ENCODE results near the gene ABCF1. TPM values are rescaled to one million over a fixed set of nuclear protein-coding genes. Genes with fewer than 3 reads are reported as not detected.

ABCF1 gene
- polyA plus RNA-seq, 1 donor from 2014 or later: 19.5 TPM

GRCh38 chr6:30626484-30627366, 55.5 kb downstream of the ABCF1 start, which contains the start of gene ATAT1:
TSS of gene ATAT1 (plus strand) at chr6:30626874.
- H3K27ac ChIP-seq (ENCODE audit: low read length): peak within 1 kb of the TSS; percentile 97
- H2AFZ ChIP-seq (ENCODE audit: low read depth, low read length): peak within 1 kb of the TSS; percentile 94
- H3K9me3 ChIP-seq (ENCODE audit: low read length): no peaks in the 10 kb centered on the region
- H3K4me3 ChIP-seq (ENCODE audit: low read length): peak within 1 kb of the TSS; percentile 88
- H4K20me1 ChIP-seq (ENCODE audit: insufficient read depth): no peaks in the 10 kb centered on the region
- peaks cover 22% of the 10 kb centered on the region for H3K79me2 ChIP-seq (replicated peaks; ENCODE audit: insufficient read depth, low read length)
- H3K27me3 ChIP-seq (ENCODE audit: insufficient read depth, low read depth, low read length): no peaks in the 10 kb centered on the region
- peaks cover 10% of the 10 kb centered on the region for H3K36me3 ChIP-seq (ENCODE audit: insufficient read depth, low read length)
- H3K4me2 ChIP-seq (ENCODE audit: low read length): peak within 1 kb of the TSS; percentile 97
- H3K9ac ChIP-seq (ENCODE audit: low read length): peak within 1 kb of the TSS; percentile 99
- TF ChIP-seq EP300 (conservative IDR thresholded peaks at IDR 0.05; ENCODE audit: poor library complexity, severe bottlenecking) (peak; percentile 57), POLR2AphosphoS5 (IDR thresholded peaks at IDR 0.05) (peak; percentile 99), EZH2 (IDR thresholded peaks at IDR 0.05; ENCODE audit: borderline replicate concordance, insufficient read depth, low read length, poor library complexity, severe bottlenecking) (no peak), RAD21 (conservative IDR thresholded peaks at IDR 0.05) (peak; percentile 31), MXI1 (conservative IDR thresholded peaks at IDR 0.05; ENCODE audit: poor library complexity, severe bottlenecking) (peak; percentile 57), TAF1 (IDR thresholded peaks at IDR 0.05; ENCODE audit: low read depth) (peak; percentile 99), SMC3 (conservative IDR thresholded peaks at IDR 0.05; ENCODE audit: poor library complexity) (no peak)
- TF ChIP-seq, protein P1, sequence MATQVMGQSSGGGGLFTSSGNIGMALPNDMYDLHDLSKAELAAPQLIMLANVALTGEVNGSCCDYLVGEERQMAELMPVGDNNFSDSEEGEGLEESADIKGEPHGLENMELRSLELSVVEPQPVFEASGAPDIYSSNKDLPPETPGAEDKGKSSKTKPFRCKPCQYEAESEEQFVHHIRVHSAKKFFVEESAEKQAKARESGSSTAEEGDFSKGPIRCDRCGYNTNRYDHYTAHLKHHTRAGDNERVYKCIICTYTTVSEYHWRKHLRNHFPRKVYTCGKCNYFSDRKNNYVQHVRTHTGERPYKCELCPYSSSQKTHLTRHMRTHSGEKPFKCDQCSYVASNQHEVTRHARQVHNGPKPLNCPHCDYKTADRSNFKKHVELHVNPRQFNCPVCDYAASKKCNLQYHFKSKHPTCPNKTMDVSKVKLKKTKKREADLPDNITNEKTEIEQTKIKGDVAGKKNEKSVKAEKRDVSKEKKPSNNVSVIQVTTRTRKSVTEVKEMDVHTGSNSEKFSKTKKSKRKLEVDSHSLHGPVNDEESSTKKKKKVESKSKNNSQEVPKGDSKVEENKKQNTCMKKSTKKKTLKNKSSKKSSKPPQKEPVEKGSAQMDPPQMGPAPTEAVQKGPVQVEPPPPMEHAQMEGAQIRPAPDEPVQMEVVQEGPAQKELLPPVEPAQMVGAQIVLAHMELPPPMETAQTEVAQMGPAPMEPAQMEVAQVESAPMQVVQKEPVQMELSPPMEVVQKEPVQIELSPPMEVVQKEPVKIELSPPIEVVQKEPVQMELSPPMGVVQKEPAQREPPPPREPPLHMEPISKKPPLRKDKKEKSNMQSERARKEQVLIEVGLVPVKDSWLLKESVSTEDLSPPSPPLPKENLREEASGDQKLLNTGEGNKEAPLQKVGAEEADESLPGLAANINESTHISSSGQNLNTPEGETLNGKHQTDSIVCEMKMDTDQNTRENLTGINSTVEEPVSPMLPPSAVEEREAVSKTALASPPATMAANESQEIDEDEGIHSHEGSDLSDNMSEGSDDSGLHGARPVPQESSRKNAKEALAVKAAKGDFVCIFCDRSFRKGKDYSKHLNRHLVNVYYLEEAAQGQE (IDR thresholded peaks at IDR 0.05; ENCODE audit: borderline replicate concordance): peak; percentile 98
- TF ChIP-seq, protein P2, sequence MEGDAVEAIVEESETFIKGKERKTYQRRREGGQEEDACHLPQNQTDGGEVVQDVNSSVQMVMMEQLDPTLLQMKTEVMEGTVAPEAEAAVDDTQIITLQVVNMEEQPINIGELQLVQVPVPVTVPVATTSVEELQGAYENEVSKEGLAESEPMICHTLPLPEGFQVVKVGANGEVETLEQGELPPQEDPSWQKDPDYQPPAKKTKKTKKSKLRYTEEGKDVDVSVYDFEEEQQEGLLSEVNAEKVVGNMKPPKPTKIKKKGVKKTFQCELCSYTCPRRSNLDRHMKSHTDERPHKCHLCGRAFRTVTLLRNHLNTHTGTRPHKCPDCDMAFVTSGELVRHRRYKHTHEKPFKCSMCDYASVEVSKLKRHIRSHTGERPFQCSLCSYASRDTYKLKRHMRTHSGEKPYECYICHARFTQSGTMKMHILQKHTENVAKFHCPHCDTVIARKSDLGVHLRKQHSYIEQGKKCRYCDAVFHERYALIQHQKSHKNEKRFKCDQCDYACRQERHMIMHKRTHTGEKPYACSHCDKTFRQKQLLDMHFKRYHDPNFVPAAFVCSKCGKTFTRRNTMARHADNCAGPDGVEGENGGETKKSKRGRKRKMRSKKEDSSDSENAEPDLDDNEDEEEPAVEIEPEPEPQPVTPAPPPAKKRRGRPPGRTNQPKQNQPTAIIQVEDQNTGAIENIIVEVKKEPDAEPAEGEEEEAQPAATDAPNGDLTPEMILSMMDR (IDR thresholded peaks at IDR 0.05; ENCODE audit: poor library complexity, severe bottlenecking): peak; percentile 82
- H3K9me2 ChIP-seq (ENCODE audit: insufficient read depth, low read length): no peaks in the 10 kb centered on the region
- no peaks in the 10 kb centered on the region for H3F3A ChIP-seq (ENCODE audit: insufficient read depth, low read length, poor library complexity, severe bottlenecking)

DNA sequence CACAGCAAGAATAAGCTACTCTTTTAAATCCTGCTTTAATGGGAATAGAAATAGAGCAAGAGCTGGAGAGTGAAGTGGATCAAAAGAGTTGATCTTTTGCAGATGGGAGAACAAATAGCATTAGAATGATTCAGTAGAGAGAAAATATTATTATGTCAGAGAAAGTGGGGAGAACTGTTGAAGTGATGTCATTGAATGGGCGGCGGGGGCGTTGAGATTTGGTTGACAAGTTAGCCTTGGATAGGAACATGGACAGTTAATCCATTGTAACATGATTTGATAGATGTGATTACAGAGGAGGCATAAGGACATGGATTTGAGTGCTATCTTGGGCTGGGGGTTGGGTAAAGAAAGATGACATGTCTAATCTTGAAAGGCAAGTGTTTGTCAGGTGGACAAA, 64.6 kb downstream of the ABCF1 start:
- H3K9me3 ChIP-seq (ENCODE audit: low read length): no peaks in the 10 kb centered on the region
- H3K36me3 ChIP-seq (ENCODE audit: insufficient read depth, low read length): peaks cover 8% of the 10 kb centered on the region
- no peak overlapping the region for H3K27ac ChIP-seq (ENCODE audit: low read length)
- no peaks in the 10 kb centered on the region for H3K9me2 ChIP-seq (ENCODE audit: insufficient read depth, low read length)
- no peak overlapping the region for H3K4me2 ChIP-seq (ENCODE audit: low read length)
- H3K79me2 ChIP-seq (replicated peaks; ENCODE audit: insufficient read depth, low read length): no peaks in the 10 kb centered on the region
- H3K27me3 ChIP-seq (ENCODE audit: insufficient read depth, low read depth, low read length): no peaks in the 10 kb centered on the region
- H3K9ac ChIP-seq (ENCODE audit: low read length): no peak overlapping the region
- no peaks in the 10 kb centered on the region for H4K20me1 ChIP-seq (ENCODE audit: insufficient read depth)
- no peak overlapping the region for H2AFZ ChIP-seq (ENCODE audit: low read depth, low read length)
- no peak for TF ChIP-seq EP300 (conservative IDR thresholded peaks at IDR 0.05; ENCODE audit: poor library complexity, severe bottlenecking)
- no peak for TF ChIP-seq SMC3 (conservative IDR thresholded peaks at IDR 0.05; ENCODE audit: poor library complexity)
- TF ChIP-seq, protein P2 (IDR thresholded peaks at IDR 0.05; ENCODE audit: poor library complexity, severe bottlenecking): no peak
- no peak for TF ChIP-seq TAF1 (IDR thresholded peaks at IDR 0.05; ENCODE audit: low read depth)
- TF ChIP-seq RAD21 (conservative IDR thresholded peaks at IDR 0.05): no peak
- no peak for TF ChIP-seq EZH2 (IDR thresholded peaks at IDR 0.05; ENCODE audit: borderline replicate concordance, insufficient read depth, low read length, poor library complexity, severe bottlenecking)
- TF ChIP-seq, protein P1 (IDR thresholded peaks at IDR 0.05; ENCODE audit: borderline replicate concordance): no peak
- no peak for TF ChIP-seq POLR2AphosphoS5 (IDR thresholded peaks at IDR 0.05)
- no peak for TF ChIP-seq MXI1 (conservative IDR thresholded peaks at IDR 0.05; ENCODE audit: poor library complexity, severe bottlenecking)
- no peaks in the 10 kb centered on the region for H3F3A ChIP-seq (ENCODE audit: insufficient read depth, low read length, poor library complexity, severe bottlenecking)
- H3K4me3 ChIP-seq (ENCODE audit: low read length): no peak overlapping the region

All from neural cell (in vitro differentiated cells).